Ishikawa (cell line): ENCODE results near the gene ANTXR1.

ENCODE experiments used
- CEBPB ChIP-seq: IDR thresholded peaks from 2 replicates; pipeline ENCODE4 v1.6.1; 2012
- EP300 ChIP-seq: IDR thresholded peaks from 2 replicates; pipeline ENCODE4 v1.6.1; 2012; ENCODE audit warnings: borderline replicate concordance
- FOXM1 ChIP-seq: IDR thresholded peaks from 2 replicates; pipeline ENCODE4 v1.6.1; 2012; ENCODE audit warnings: low read depth, borderline replicate concordance
- NFIC ChIP-seq: IDR thresholded peaks from 2 replicates; pipeline ENCODE4 v1.6.1; 2012
- RAD21 ChIP-seq: IDR thresholded peaks from 2 replicates; pipeline ENCODE4 v1.6.1; 2012; ENCODE audit warnings: low read depth
- TAF1 ChIP-seq: IDR thresholded peaks from 2 replicates; pipeline ENCODE4 v1.6.1; 2012; ENCODE audit warnings: low read depth, mild to moderate bottlenecking
- TEAD4 ChIP-seq: IDR thresholded peaks from 2 replicates; pipeline ENCODE4 v1.6.1; 2012
- YY1 ChIP-seq: IDR thresholded peaks from 2 replicates; pipeline ENCODE4 v1.6.1; 2012; ENCODE audit warnings: low read depth

DNA sequence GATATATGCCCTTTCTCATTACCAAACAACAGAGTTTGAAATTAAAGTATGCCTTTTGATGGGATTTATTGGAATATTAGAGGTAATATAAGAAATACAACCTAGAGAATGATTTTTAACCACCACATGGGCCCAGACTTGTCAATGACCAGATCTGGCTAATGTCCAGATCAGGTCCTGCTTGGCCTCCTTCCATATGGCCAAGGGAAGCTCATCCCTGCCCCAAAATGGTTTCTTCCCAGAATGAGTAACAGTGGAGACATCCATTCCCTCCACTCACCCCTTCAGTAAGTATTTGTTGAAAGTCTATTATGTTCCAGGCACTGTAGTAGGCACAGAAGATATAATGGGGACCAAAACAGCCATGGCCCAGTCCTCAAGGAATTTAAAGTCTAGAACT lies 54.9 kb downstream of the ANTXR1 start:
- TF ChIP-seq EP300 (no peak), YY1 (no peak), NFIC (no peak), RAD21 (no peak), TAF1 (no peak), CEBPB (no peak), FOXM1 (no peak), TEAD4 (no peak)
